22Rv1 (cell line): Measurements from ENCODE around the gene TOMM7.
"Not testable (repeated sequence)": the region's sequence is repeated elsewhere in the genome, so short reads cannot be mapped to it uniquely, and the experiment has no call there.

Experiments used
- H3K27ac ChIP-seq: fragments of 450-650 bp; 2 replicates; pipeline ENCODE4 v1.5.1; 2017
- CTCF ChIP-seq: fragments of 450-650 bp; IDR thresholded peaks from 2 replicates; pipeline ENCODE4 v1.5.1; 2017; ENCODE audit warnings: mild to moderate bottlenecking
- ZFX ChIP-seq: fragments of 450-650 bp; IDR thresholded peaks from 2 replicates; pipeline ENCODE4 v1.6.1; 2017; ENCODE audit warnings: antibody characterized with exemption, borderline replicate concordance

The TOMM7 gene

DNA sequence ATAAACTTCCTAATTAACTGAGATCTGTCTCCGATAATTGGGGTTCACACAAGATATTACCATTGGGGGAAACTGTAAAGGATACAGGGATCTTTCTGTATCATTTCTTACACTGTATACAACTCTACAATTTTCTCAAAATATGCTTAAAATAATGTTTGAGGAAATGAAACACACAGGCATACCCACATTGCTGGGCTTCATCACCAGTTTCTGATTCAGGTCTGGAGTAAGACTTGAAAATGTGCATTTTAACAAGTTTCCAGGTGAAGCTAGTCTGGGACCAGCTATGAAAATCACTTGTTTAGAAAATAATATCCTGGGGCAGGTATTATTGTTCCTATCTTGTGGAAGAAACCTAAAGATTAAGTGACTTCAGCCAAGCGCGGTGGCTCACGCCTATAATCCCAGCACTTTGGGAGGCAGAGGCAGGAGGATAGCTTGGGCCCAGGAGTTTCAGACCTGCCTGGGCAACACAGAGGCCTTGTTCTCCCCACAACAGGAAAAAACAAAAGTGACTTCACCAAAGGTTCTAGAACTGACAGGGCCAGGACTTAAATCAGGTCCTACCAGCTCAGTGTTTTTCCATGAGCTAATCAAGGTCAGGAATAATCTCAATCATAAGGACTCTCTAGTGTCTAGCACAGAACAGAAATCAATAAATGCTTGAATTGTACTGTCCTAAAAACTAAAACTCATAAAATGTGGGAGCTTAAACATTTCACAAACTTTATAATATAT is 12.6 kb downstream of the TOMM7 start:
- no peak overlapping the region for H3K27ac ChIP-seq
- TF ChIP-seq CTCF, result no peak
- no peak for TF ChIP-seq ZFX

DNA sequence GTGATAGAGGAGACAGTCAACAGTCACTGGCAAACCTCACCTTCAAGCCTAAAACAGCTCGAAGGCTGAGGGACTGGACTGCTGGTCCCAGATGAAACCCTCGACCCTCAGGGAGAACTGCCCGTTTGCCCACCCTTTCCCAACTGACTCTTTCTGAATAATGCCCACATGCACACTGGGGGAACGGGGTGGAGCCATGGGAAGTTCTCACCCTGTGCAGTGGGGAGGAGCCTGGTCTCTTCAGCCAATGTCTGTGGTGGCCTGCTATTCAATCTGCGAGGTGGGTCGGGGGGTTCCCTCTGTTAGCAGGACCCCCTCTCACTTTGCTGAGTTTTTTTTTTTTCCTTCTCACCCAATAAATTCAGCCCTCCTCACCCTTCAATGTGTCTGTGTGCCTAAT is 14.5 kb downstream of the TOMM7 start:
- no peak overlapping the region for H3K27ac ChIP-seq
- TF ChIP-seq ZFX, result no peak
- no peak for TF ChIP-seq CTCF

DNA sequence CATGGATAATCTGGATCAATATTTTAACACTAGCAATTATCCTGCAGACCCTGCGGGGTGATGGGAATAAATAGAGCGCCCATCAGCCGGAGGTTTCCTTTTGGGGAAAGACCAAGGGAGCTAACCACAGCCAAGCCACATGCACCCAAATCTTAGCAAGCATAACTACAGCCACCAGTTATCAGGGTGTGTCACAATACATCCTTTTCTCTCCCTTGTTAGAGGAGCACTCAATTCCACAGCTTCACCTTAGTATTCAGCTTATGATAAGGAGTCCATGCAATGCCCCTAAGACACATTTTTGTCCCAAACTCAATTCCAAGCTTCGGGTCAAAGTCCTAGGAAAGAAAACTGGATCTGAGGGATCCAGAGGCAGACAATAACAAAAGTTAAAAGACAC is 15.9 kb downstream of the TOMM7 start:
- no peak overlapping the region for H3K27ac ChIP-seq
- no peak for TF ChIP-seq ZFX
- no peak for TF ChIP-seq CTCF

DNA sequence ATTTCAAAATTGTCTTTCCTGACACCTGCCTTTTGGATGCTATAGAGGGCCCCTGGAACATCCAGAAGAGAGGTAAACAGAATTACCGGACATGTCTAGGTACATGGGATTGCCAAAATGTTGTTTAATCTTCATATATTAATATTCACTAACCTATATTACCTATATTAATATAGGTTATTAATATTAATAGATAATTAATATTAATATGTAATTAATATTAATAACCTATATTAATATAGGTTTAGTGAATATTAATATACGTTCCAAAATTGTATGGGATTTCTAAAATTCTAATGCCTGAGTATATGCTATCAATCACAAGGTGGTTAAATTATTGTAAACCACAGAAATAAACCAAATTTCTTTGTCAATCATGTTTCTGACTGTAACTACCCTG is 17.4 kb downstream of the TOMM7 start:
- no peak for TF ChIP-seq ZFX
- no peak for TF ChIP-seq CTCF
- H3K27ac ChIP-seq, result no peak overlapping the region

- H3K27ac ChIP-seq, result not testable (repeated sequence)
These were observed 19.8 kb downstream of the TOMM7 start for GRCh38 chr7:22802831-22803230.

- H3K27ac ChIP-seq, result no peak overlapping the region
These were observed 20.2 kb downstream of the TOMM7 start for GRCh38 chr7:22802426-22802825.

GRCh38 chr7:22801912-22802311 is 20.7 kb downstream of the TOMM7 start:
- TF ChIP-seq ZFX (no peak), CTCF (no peak)
- H3K27ac ChIP-seq, result no peak overlapping the region

More at GRCh38 chr7:22802426-22802825, 20.2 kb downstream of the TOMM7 start:
- TF ChIP-seq CTCF, result no peak
- TF ChIP-seq ZFX, result no peak

- TF ChIP-seq CTCF (no peak), ZFX (no peak)
- H3K27ac ChIP-seq, result no peak overlapping the region
These were observed 23.0 kb downstream of the TOMM7 start for GRCh38 chr7:22799633-22800032.
